Keratinocyte (primary cell): ENCODE measurements around the gene MAGI3. TPM values are rescaled to one million over a fixed set of nuclear protein-coding genes. Genes with fewer than 3 reads are reported as not detected.

Experiments used
- DNase-seq: peaks from one replicate; pipeline ENCODE4 v3.0.0-alpha.2; 2011; ENCODE audit warnings: low read depth, missing footprints, low spot score
- FAIRE-seq: peaks from 2 replicates; lab custom pipeline; 2011; peaks lifted over from hg19 to GRCh38; lab: Jason Lieb, UNC
- H2AFZ ChIP-seq: 2 replicates; pipeline ENCODE4 v1.6.0; 2012; ENCODE audit warnings: low read length, control low read depth, inconsistent platforms; ENCODE audit not compliant: control insufficient read depth
- H3K27ac ChIP-seq: 2 replicates; pipeline ENCODE4 v1.5.1; 2011; ENCODE audit warnings: low read length; ENCODE audit not compliant: control insufficient read depth, insufficient read depth
- H3K27me3 ChIP-seq: 3 replicates; pipeline ENCODE4 v1.6.0; 2011; ENCODE audit warnings: low read length; ENCODE audit not compliant: control insufficient read depth, insufficient read depth; ENCODE audit errors: extremely low read depth
- H3K36me3 ChIP-seq, 2 experiments: 2 replicates in 1 of 2; 3 replicates in 1 of 2; pipeline ENCODE4 v1.5.1; 2011; ENCODE audit warnings: low read length in 2 of 2, mild to moderate bottlenecking in 1 of 2; ENCODE audit not compliant: control insufficient read depth in 2 of 2, insufficient read depth in 2 of 2; ENCODE audit errors: extremely low read depth in 1 of 2
- H3K4me1 ChIP-seq: 3 replicates; pipeline ENCODE4 v1.5.1; 2011; ENCODE audit warnings: low read length; ENCODE audit not compliant: control insufficient read depth, insufficient read depth; ENCODE audit errors: extremely low read depth
- H3K4me2 ChIP-seq: 3 replicates; pipeline ENCODE4 v1.6.0; 2011; ENCODE audit warnings: low read depth, low read length; ENCODE audit not compliant: control insufficient read depth, insufficient read depth; ENCODE audit errors: extremely low read depth
- H3K4me3 ChIP-seq, 3 experiments: fragments of 200-600 bp in 1 of 3; sonication (generic) in 1 of 3; 2 replicates in 2 of 3; 3 replicates in 1 of 3; pipeline ENCODE4 v1.5.1; 2011 to 2016; ENCODE audit warnings: low read length in 3 of 3, mild to moderate bottlenecking in 3 of 3, control low read depth in 2 of 3, inconsistent platforms in 1 of 3, low read depth in 1 of 3, mixed read lengths in 1 of 3, mixed run types in 1 of 3, moderate library complexity in 1 of 3; ENCODE audit not compliant: control insufficient read depth in 2 of 3, insufficient read depth in 2 of 3; ENCODE audit errors: extremely low read depth in 1 of 3
- H3K79me2 ChIP-seq: 2 replicates; pipeline ENCODE4 v1.6.0; 2012; ENCODE audit warnings: low read length; ENCODE audit not compliant: control insufficient read depth, insufficient read depth
- H3K9ac ChIP-seq: 3 replicates; pipeline ENCODE4 v1.6.0; 2011; ENCODE audit warnings: low read length; ENCODE audit not compliant: control insufficient read depth, insufficient read depth; ENCODE audit errors: extremely low read depth
- H3K9me1 ChIP-seq: 3 replicates; pipeline ENCODE4 v1.6.0; 2011; ENCODE audit warnings: low read length; ENCODE audit not compliant: control insufficient read depth, insufficient read depth; ENCODE audit errors: extremely low read depth
- H3K9me3 ChIP-seq: 2 replicates; pipeline ENCODE4 v1.5.1; 2012; ENCODE audit warnings: low read depth, low read length; ENCODE audit not compliant: control insufficient read depth
- H4K20me1 ChIP-seq: 3 replicates; pipeline ENCODE4 v1.6.0; 2011; ENCODE audit warnings: low read length; ENCODE audit not compliant: control insufficient read depth, insufficient read depth; ENCODE audit errors: extremely low read depth
- CTCF ChIP-seq, 3 experiments: IDR thresholded peaks in 1 of 3; conservative IDR thresholded peaks in 1 of 3; optimal IDR thresholded peaks in 1 of 3; 2 replicates in 2 of 3; 3 replicates in 1 of 3; pipeline versions ENCODE3 to v1.5.1; 2011; ENCODE audit warnings: low read length in 3 of 3, mild to moderate bottlenecking in 3 of 3, moderate library complexity in 2 of 3, control low read depth in 1 of 3, inconsistent platforms in 1 of 3; ENCODE audit not compliant: insufficient read depth in 2 of 3; ENCODE audit errors: extremely low read depth in 1 of 3
- EZH2 ChIP-seq: IDR thresholded peaks from one replicate; pipeline ENCODE4 v1.6.1; 2012; ENCODE audit warnings: inconsistent platforms, mild to moderate bottlenecking, low read length, moderate library complexity
- dilution Hi-C: fragments of 300-500 bp; cut with MboI; formaldehyde crosslinking; loops from one replicate; pipeline ENCODE4 v1.7.0; 2020; ENCODE audit warnings: low sequenced_read_pairs; ENCODE audit not compliant: extremely low pct_ligation_motif_present
- polyA plus RNA-seq, 5 experiments: library from polyadenylated mRNA; depleted of rRNA in 3 of 5; stranded (reverse) in 3 of 5; stranded (forward) in 1 of 5; unstranded in 1 of 5; fragments of >200 nt; gene quantifications; 1 replicate in 1 of 5; 2 replicates in 3 of 5; 3 replicates in 1 of 5; pipeline versions ENCODE4 v1.2.1 to v1.2.3, GENCODE V29; 2011 to 2012; ENCODE audit warnings: missing spikeins in 2 of 5, low read depth in 1 of 5, low replicate concordance in 1 of 5

The MAGI3 gene
- polyA plus RNA-seq, 1 donor (not counting 4 experiments of a cell fraction or from before 2014, with no cell fraction given): 3.2 TPM

DNA sequence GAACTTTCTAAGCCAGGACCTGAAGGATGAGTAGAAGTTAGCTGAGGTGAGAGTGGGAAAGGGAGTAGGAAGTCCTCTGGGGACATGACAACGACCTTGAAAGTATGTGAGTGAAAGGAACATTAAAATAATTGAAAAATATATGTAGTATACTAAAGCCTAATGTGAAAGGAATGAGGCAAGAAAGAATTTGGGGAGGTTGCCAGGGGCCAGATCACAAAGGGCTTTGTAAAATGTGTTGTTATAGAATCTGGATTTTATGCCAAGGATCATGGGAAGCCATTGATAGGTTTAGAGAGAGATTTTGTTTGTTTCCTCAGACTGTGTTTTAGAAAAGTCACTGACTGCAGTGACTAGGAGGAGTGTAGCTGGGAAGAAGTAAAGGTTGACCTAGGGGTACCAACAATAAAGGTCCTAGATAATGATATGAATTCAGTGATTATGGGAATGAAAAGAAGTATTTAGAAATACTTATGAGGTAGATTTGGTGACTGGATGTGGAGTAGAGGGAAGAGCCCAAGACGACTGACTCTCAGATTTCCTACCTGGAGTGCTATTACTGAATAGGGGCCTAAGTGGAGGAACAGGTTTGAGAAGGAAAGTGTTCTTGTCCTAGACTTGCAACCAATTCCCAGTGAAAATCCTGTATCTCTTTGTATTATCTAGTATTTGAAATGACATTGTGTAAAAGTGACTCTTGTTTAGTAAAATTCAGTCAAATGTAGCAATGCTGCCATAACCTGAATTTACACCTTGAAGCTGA is 189.1 kb downstream of the MAGI3 start:
- no peak overlapping the region for H3K4me2 ChIP-seq
- H3K27me3 ChIP-seq: no peaks in the 10 kb centered on the region
- no peak for TF ChIP-seq EZH2
- TF ChIP-seq CTCF (optimal IDR thresholded peaks at IDR 0.05 in 1 of 3, IDR thresholded peaks at IDR 0.05 in 1 of 3, conservative IDR thresholded peaks at IDR 0.05 in 1 of 3; ENCODE audit: extremely low read depth in 1 of 3, insufficient read depth in 2 of 3, low read length in 3 of 3): no peak
- no peaks in the 10 kb centered on the region for H3K36me3 ChIP-seq
- no peak overlapping the region for H2AFZ ChIP-seq
- H4K20me1 ChIP-seq: no peaks in the 10 kb centered on the region
- H3K4me1 ChIP-seq: no peaks in the 10 kb centered on the region
- no peak overlapping the region for H3K27ac ChIP-seq
- H3K79me2 ChIP-seq: no peaks in the 10 kb centered on the region
- dilution Hi-C loops: no loop called here
- no peak overlapping the region for H3K4me3 ChIP-seq
- H3K9ac ChIP-seq: no peak overlapping the region
- FAIRE-seq (no peak), DNase-seq (no peak)
- no peaks in the 10 kb centered on the region for H3K9me3 ChIP-seq
- H3K9me1 ChIP-seq: no peaks in the 10 kb centered on the region

DNA sequence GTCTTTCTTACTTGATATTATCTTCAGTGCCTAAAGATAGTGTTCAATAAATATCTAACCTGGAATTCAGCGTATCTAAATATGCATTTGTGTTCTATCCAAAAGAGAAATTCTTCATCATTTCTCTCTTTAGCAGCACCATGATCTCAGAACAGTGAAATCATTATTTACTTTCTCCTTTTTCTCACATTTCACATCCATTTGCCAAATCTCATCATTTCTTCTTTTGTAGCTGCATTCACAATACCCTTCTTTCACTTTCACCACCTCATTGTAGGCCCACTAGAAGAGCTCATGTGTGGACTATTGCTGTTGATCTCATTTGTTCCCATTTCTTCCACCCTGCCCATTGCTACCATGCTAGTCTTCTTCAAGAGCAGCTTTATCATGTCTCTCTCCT is 191.0 kb downstream of the MAGI3 start:
- Histone ChIP-seq H3K4me2 (no peak overlapping the region), H3K27ac (no peak overlapping the region), H3K9me1 (no peaks in the 10 kb centered on the region), H3K36me3 (no peaks in the 10 kb centered on the region), H3K27me3 (no peaks in the 10 kb centered on the region), H3K4me3 (no peak overlapping the region), H3K4me1 (no peaks in the 10 kb centered on the region), H2AFZ (no peak overlapping the region), H3K9me3 (no peaks in the 10 kb centered on the region), H4K20me1 (no peaks in the 10 kb centered on the region), H3K79me2 (no peaks in the 10 kb centered on the region), H3K9ac (no peak overlapping the region)
- dilution Hi-C loops: no loop called here
- FAIRE-seq (no peak), DNase-seq (no peak)
- TF ChIP-seq EZH2: no peak
- no peak for TF ChIP-seq CTCF (optimal IDR thresholded peaks at IDR 0.05 in 1 of 3, IDR thresholded peaks at IDR 0.05 in 1 of 3, conservative IDR thresholded peaks at IDR 0.05 in 1 of 3; ENCODE audit: extremely low read depth in 1 of 3, insufficient read depth in 2 of 3, low read length in 3 of 3)
